PC-3 (cell line): ENCODE data around the gene SHMT1.
"Not testable (repeated sequence)": the region's sequence is repeated elsewhere in the genome, so short reads cannot be mapped to it uniquely, and the experiment has no call there.

ENCODE experiments used
- EZH2phosphoT487 ChIP-seq: fragments of 300-600 bp; sonication (generic); IDR thresholded peaks from 2 replicates; pipeline ENCODE4 v1.6.1; 2018; ENCODE audit warnings: mild to moderate bottlenecking, antibody characterized with exemption, low read length, borderline replicate concordance
- TF ChIP-seq, protein P1 (sequence below): fragments of 300-600 bp; sonication (generic); conservative IDR thresholded peaks from 2 replicates; pipeline ENCODE4 v1.5.1; 2017; ENCODE audit warnings: antibody characterized with exemption, low read depth, mild to moderate bottlenecking, low read length

DNA sequence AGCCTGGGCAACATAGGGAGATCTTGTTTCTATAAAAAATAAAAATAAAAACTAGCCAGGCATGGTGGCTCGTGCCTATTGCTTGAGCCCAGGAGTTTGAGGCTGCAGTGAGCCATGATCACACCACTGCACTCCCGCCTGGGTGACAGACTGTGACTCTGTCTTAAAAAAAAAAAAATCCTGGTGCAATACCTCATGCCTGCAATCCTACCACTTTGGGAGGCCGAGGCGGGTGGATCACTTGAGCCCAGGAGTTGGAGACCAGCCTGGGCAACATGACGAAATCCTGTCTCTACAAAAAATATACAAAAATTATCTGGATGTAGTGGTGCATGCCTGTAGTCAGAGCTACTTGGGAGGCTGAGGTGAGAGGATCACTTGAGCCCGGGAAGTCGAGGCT lies 20.9 kb upstream of the SHMT1 start:
- not testable (repeated sequence) for TF ChIP-seq EZH2phosphoT487
- TF ChIP-seq, protein P1, sequence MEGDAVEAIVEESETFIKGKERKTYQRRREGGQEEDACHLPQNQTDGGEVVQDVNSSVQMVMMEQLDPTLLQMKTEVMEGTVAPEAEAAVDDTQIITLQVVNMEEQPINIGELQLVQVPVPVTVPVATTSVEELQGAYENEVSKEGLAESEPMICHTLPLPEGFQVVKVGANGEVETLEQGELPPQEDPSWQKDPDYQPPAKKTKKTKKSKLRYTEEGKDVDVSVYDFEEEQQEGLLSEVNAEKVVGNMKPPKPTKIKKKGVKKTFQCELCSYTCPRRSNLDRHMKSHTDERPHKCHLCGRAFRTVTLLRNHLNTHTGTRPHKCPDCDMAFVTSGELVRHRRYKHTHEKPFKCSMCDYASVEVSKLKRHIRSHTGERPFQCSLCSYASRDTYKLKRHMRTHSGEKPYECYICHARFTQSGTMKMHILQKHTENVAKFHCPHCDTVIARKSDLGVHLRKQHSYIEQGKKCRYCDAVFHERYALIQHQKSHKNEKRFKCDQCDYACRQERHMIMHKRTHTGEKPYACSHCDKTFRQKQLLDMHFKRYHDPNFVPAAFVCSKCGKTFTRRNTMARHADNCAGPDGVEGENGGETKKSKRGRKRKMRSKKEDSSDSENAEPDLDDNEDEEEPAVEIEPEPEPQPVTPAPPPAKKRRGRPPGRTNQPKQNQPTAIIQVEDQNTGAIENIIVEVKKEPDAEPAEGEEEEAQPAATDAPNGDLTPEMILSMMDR, result not testable (repeated sequence)
